ENCODE measurements around the gene TACC2.

TACC2 gene

DNA sequence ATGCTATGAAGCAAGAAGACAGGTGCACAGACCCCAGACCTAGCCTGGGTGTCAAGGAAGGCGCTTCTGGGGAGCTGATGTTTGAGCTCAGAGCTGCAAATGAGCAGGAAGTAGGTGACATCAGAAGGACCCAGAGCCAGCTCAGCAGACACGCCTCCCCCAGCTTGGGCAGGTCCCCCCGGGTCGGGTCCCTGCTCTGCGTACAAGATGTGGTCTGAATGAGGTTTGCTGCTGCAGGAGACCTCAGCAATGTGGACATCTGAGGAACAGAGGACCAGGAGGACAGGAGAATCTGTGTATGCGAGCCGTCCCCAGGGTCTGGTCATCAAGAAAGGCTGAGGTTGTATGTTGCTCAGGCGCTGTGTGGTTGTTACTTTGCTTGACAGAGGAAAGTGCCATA, 51.8 kb downstream of the TACC2 start:
- TF ChIP-seq, protein P1, sequence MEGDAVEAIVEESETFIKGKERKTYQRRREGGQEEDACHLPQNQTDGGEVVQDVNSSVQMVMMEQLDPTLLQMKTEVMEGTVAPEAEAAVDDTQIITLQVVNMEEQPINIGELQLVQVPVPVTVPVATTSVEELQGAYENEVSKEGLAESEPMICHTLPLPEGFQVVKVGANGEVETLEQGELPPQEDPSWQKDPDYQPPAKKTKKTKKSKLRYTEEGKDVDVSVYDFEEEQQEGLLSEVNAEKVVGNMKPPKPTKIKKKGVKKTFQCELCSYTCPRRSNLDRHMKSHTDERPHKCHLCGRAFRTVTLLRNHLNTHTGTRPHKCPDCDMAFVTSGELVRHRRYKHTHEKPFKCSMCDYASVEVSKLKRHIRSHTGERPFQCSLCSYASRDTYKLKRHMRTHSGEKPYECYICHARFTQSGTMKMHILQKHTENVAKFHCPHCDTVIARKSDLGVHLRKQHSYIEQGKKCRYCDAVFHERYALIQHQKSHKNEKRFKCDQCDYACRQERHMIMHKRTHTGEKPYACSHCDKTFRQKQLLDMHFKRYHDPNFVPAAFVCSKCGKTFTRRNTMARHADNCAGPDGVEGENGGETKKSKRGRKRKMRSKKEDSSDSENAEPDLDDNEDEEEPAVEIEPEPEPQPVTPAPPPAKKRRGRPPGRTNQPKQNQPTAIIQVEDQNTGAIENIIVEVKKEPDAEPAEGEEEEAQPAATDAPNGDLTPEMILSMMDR (conservative IDR thresholded peaks at IDR 0.05; ENCODE audit: low read depth, low read length), result no peak
- Histone ChIP-seq H3K4me1 (ENCODE audit: low read depth, poor library complexity, severe bottlenecking) (no peaks in the 10 kb centered on the region), H2AFZ (ENCODE audit: low read depth) (no peak overlapping the region), H4K20me1 (ENCODE audit: insufficient read depth) (no peaks in the 10 kb centered on the region), H3K27ac (no peak overlapping the region), H3K4me2 (no peak overlapping the region), H3K4me3 (IDR thresholded peaks at IDR 0.05; ENCODE audit: insufficient read depth, low read depth, low read length) (no peak overlapping the region), H3K27me3 (ENCODE audit: insufficient read depth, low read depth) (no peaks in the 10 kb centered on the region), H3K9ac (no peak overlapping the region), H3K79me2 (ENCODE audit: insufficient read depth, low read depth) (no peaks in the 10 kb centered on the region), H3K36me3 (ENCODE audit: insufficient read depth) (no peaks in the 10 kb centered on the region)

DNA sequence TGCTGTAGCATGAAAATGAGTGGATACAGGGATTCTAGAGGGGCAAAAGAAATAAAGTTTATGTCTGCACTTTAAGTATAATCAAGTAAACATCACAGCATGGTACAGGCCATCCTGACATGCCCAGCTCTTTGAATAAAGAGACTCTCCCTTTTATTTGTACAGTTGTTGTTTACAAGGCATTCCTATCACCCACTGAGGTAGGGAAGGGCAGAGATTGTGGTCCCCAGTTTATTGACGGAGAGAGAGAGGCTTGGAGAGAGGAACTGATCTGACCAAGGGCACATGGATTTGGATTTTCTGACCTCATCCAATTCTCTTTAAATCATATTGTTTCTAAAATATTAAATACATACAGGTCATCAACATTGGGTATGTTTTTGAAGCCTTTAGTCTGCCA, 53.9 kb downstream of the TACC2 start:
- TF ChIP-seq, protein P1 (conservative IDR thresholded peaks at IDR 0.05; ENCODE audit: low read depth, low read length), result no peak
- H3K36me3 ChIP-seq (ENCODE audit: insufficient read depth), result no peaks in the 10 kb centered on the region
- no peak overlapping the region for H3K4me3 ChIP-seq (IDR thresholded peaks at IDR 0.05; ENCODE audit: insufficient read depth, low read depth, low read length)
- H2AFZ ChIP-seq (ENCODE audit: low read depth), result no peak overlapping the region
- H3K9ac ChIP-seq, result no peak overlapping the region
- H3K79me2 ChIP-seq (ENCODE audit: insufficient read depth, low read depth), result no peaks in the 10 kb centered on the region
- no peaks in the 10 kb centered on the region for H3K4me1 ChIP-seq (ENCODE audit: low read depth, poor library complexity, severe bottlenecking)
- H3K4me2 ChIP-seq, result no peak overlapping the region
- H3K27ac ChIP-seq, result no peak overlapping the region
- no peaks in the 10 kb centered on the region for H4K20me1 ChIP-seq (ENCODE audit: insufficient read depth)
- no peaks in the 10 kb centered on the region for H3K27me3 ChIP-seq (ENCODE audit: insufficient read depth, low read depth)

DNA sequence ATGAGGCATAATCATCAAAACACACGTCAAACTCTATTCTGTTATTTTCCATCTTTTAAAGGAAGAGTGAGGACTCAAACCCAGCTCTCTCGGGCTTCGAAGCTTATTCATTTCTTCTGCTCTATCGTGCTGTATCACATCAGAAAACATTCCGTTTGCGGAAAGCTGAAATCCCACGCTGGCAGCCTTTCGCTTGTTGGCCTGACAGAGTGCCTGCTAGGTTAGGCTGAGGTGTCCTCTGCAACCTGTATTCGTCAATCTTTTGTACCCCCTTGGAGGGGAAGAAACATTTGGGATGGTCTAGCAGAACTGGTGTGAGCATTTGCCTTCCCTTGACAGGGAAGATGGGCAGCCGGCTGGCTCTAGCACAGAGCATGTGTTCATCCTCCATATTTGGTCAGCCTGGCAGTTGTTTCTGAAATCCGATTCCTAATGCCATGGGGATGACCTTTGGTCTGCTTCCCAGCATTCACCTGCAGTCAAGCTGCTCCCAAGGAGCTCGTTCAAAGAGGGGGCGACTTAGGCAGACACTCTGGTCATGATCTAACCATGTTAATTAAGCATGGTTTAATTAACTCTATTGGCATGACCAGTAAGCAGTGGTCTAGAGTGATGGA, 55.2 kb downstream of the TACC2 start:
- Histone ChIP-seq H3K36me3 (ENCODE audit: insufficient read depth) (no peaks in the 10 kb centered on the region), H3K79me2 (ENCODE audit: insufficient read depth, low read depth) (no peaks in the 10 kb centered on the region), H3K4me1 (ENCODE audit: low read depth, poor library complexity, severe bottlenecking) (no peaks in the 10 kb centered on the region), H3K4me3 (IDR thresholded peaks at IDR 0.05; ENCODE audit: insufficient read depth, low read depth, low read length) (no peak overlapping the region), H3K4me2 (no peak overlapping the region), H4K20me1 (ENCODE audit: insufficient read depth) (no peaks in the 10 kb centered on the region), H2AFZ (ENCODE audit: low read depth) (no peak overlapping the region), H3K27ac (no peak overlapping the region), H3K27me3 (ENCODE audit: insufficient read depth, low read depth) (no peaks in the 10 kb centered on the region), H3K9ac (no peak overlapping the region)
- TF ChIP-seq, protein P1 (conservative IDR thresholded peaks at IDR 0.05; ENCODE audit: low read depth, low read length), result no peak

- Histone ChIP-seq H4K20me1 (ENCODE audit: insufficient read depth) (no peaks in the 10 kb centered on the region), H3K4me2 (no peak overlapping the region), H3K79me2 (ENCODE audit: insufficient read depth, low read depth) (no peaks in the 10 kb centered on the region), H3K4me1 (ENCODE audit: low read depth, poor library complexity, severe bottlenecking) (no peaks in the 10 kb centered on the region), H3K9ac (no peak overlapping the region), H2AFZ (ENCODE audit: low read depth) (no peak overlapping the region), H3K27ac (no peak overlapping the region), H3K4me3 (IDR thresholded peaks at IDR 0.05; ENCODE audit: insufficient read depth, low read depth, low read length) (no peak overlapping the region), H3K27me3 (ENCODE audit: insufficient read depth, low read depth) (no peaks in the 10 kb centered on the region), H3K36me3 (ENCODE audit: insufficient read depth) (no peaks in the 10 kb centered on the region)
- TF ChIP-seq, protein P1 (conservative IDR thresholded peaks at IDR 0.05; ENCODE audit: low read depth, low read length), result no peak
These were observed 55.8 kb downstream of the TACC2 start for GRCh38 chr10:122044713-122045112.
